NCI-H1092 (cell line): ENCODE measurements around the gene SS18.
A peak's percentile ranks its signal among the peaks of the same experiment; 100 is the strongest.
"Not testable (repeated sequence)": the region's sequence is repeated elsewhere in the genome, so short reads cannot be mapped to it uniquely, and the experiment has no call there.

Experiments
- DNase-seq: peaks from one replicate; lab custom pipeline; 2025; lab: John Stamatoyannopoulos, UW

SS18 gene

GRCh38 chr18:26090130-26091046 is at the start of gene SS18:
SS18 (minus strand) TSS chr18:26090613; CDS start chr18:26090569, 44 bp downstream.
- peak; percentile 89 for DNase-seq

GRCh38 chr18:26135548-26135947 is 45.1 kb upstream of the SS18 start:
- no peak for DNase-seq

- DNase-seq: no peak
Measured at GRCh38 chr18:26134107-26134506, 43.7 kb upstream of the SS18 start.

- no peak for DNase-seq
Measured at GRCh38 chr18:26133652-26134051, 43.2 kb upstream of the SS18 start, which contains the start of gene PSMA8. PSMA8 (plus strand) TSS chr18:26133869; CDS start chr18:26133966, 97 bp downstream.

- not testable (repeated sequence) for DNase-seq
Measured at GRCh38 chr18:26128192-26128591, 37.8 kb upstream of the SS18 start.

- no peak for DNase-seq
Measured at GRCh38 chr18:26127786-26128185, 37.4 kb upstream of the SS18 start.

GRCh38 chr18:26121994-26122393 is 31.6 kb upstream of the SS18 start:
- not testable (repeated sequence) for DNase-seq

- no peak for DNase-seq
Measured at GRCh38 chr18:26121476-26121875, 31.1 kb upstream of the SS18 start.

GRCh38 chr18:26119246-26119645 is 28.8 kb upstream of the SS18 start:
- DNase-seq: no peak

- no peak for DNase-seq
Measured at GRCh38 chr18:26104035-26104434, 13.6 kb upstream of the SS18 start.

- no peak for DNase-seq
Measured at GRCh38 chr18:26103579-26103978, 13.2 kb upstream of the SS18 start.

- no peak for DNase-seq
Measured at GRCh38 chr18:26097563-26097962, 7.2 kb upstream of the SS18 start.

- no peak for DNase-seq
Measured at GRCh38 chr18:26096852-26097251, 6.4 kb upstream of the SS18 start.

GRCh38 chr18:26091047-26091630 is 726 bp upstream of the SS18 start:
- DNase-seq: no peak

GRCh38 chr18:26089293-26090129 is 902 bp downstream of the SS18 start:
- DNase-seq: no peak

- no peak for DNase-seq
Measured at GRCh38 chr18:26088487-26088886, 1.9 kb downstream of the SS18 start.

GRCh38 chr18:26086959-26087358 is 3.5 kb downstream of the SS18 start:
- DNase-seq: no peak

GRCh38 chr18:26085056-26085455 is 5.4 kb downstream of the SS18 start:
- no peak for DNase-seq

GRCh38 chr18:26083099-26083498 is 7.3 kb downstream of the SS18 start:
- no peak for DNase-seq

- no peak for DNase-seq
Measured at GRCh38 chr18:26082475-26082874, 7.9 kb downstream of the SS18 start.

- no peak for DNase-seq
Measured at GRCh38 chr18:26074246-26074645, 16.2 kb downstream of the SS18 start.

GRCh38 chr18:26073758-26074157 is 16.7 kb downstream of the SS18 start:
- DNase-seq: no peak
